ENCODE results near the gene IL17RC.

- no peak for TF ChIP-seq CTCF (IDR thresholded peaks at IDR 0.05)
- TF ChIP-seq POLR2A (IDR thresholded peaks at IDR 0.05), result no peak
Observed at GRCh38 chr3:9916734-9917680, at the start of gene IL17RC.
